ENCODE measurements around the gene CLNS1A.

DNA sequence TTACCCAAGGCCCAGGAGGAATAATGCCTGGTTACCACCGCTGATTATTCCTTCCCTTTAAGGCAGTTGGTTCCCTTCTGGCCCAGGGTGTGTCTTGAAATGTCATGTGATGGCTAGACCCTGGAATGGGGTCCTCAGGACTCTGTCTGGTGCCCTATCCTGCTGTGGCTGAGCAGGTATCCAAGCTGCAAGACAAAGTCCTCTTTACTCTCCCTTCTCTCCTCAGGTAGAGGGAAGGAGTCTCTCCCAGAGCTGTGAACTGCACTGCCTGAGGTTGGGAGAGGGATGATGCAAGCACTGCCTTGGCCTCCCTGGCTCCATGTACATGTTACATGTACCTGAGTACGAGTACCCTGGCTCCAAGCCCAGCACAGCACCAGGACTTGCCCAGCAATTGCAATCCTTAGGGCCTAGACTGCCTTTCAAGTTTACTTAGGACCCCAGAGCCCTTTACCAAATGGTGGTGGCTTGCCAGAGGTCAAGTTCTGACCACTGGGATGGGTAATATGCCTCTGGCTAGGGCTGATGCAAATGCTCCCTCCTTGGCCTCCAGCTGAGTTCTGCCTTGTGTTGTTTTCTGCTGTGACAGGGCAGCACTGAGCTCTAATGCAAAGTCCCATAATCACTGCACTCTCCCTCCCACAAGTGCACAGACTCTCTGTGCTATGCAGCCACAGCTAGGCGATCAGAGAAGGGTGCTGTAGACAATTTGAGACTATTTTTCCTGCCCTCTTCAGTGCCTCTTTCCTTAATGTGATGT is 68.5 kb downstream of the CLNS1A start:
- TF ChIP-seq, protein P1, sequence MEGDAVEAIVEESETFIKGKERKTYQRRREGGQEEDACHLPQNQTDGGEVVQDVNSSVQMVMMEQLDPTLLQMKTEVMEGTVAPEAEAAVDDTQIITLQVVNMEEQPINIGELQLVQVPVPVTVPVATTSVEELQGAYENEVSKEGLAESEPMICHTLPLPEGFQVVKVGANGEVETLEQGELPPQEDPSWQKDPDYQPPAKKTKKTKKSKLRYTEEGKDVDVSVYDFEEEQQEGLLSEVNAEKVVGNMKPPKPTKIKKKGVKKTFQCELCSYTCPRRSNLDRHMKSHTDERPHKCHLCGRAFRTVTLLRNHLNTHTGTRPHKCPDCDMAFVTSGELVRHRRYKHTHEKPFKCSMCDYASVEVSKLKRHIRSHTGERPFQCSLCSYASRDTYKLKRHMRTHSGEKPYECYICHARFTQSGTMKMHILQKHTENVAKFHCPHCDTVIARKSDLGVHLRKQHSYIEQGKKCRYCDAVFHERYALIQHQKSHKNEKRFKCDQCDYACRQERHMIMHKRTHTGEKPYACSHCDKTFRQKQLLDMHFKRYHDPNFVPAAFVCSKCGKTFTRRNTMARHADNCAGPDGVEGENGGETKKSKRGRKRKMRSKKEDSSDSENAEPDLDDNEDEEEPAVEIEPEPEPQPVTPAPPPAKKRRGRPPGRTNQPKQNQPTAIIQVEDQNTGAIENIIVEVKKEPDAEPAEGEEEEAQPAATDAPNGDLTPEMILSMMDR (conservative IDR thresholded peaks at IDR 0.05): no peak
- TF ChIP-seq EZH2 (IDR thresholded peaks at IDR 0.05; ENCODE audit: low read depth): no peak
